A549 (cell line): ENCODE results near the gene ATP13A2. TPM values are rescaled to one million over a fixed set of nuclear protein-coding genes. Genes with fewer than 3 reads are reported as not detected.

Experiments used
- ATAC-seq, 2 experiments: fragments of 200-7000 bp in 1 of 2; fragments of >200 bp in 1 of 2; cut with Nextera tagmentation in 1 of 2; cut with Tn5 transposase in 1 of 2; 3 replicates each; pipeline versions ENCODE4 v1.8.0 to v1.9.1; 2018 to 2020; ENCODE audit warnings: mild to moderate bottlenecking in 1 of 2, moderate library complexity in 1 of 2
- CTCF ChIA-PET: fragments of 300-600 bp; sonication (Branson Sonifier 250); formaldehyde crosslinking; extraction: SDS; loops from one replicate; lab custom pipeline; 2021; ENCODE audit warnings: antibody characterized with exemption, inconsistent platforms; lab: Yijun Ruan, JAX
- POLR2A ChIA-PET: fragments of 350-600 bp; formaldehyde crosslinking; extraction: SDS; loops from one replicate; lab custom pipeline; 2021; ENCODE audit warnings: antibody characterized with exemption, inconsistent platforms; lab: Yijun Ruan, JAX
- DNase-seq, 2 experiments: peaks; one replicate each; pipeline versions ENCODE4 v3.0.0 to v3.0.0-alpha.2; 2011 to 2016; ENCODE audit warnings: low read depth in 1 of 2, low spot score in 1 of 2
- FAIRE-seq: peaks from 2 replicates; lab custom pipeline; 2011; peaks lifted over from hg19 to GRCh38; lab: Jason Lieb, UNC
- H3K27ac ChIP-seq, 2 experiments: fragments of >200 bp; sonication (Bioruptor Twin); formaldehyde crosslinking; 3 replicates each; pipeline ENCODE4 v1.5.1; 2016 to 2017
- H3K4me1 ChIP-seq: fragments of >200 bp; sonication (Bioruptor Twin); formaldehyde crosslinking; 3 replicates; pipeline ENCODE4 v1.6.1; 2016
- H3K4me2 ChIP-seq: fragments of >200 bp; sonication (Bioruptor Twin); formaldehyde crosslinking; 3 replicates; pipeline ENCODE4 v1.6.1; 2016
- H3K4me3 ChIP-seq: fragments of >200 bp; sonication (Bioruptor Twin); formaldehyde crosslinking; 3 replicates; pipeline ENCODE4 v1.5.1; 2016
- H3K9me3 ChIP-seq: fragments of >200 bp; sonication (Bioruptor Twin); formaldehyde crosslinking; 3 replicates; pipeline ENCODE4 v1.6.1; 2016
- ATOH8 ChIP-seq: fragments of 250-450 bp; sonication (Bioruptor Pico); IDR thresholded peaks from 2 replicates; pipeline ENCODE4 v1.5.0; 2020; ENCODE audit warnings: low read depth, mild to moderate bottlenecking, moderate library complexity
- CBX8 ChIP-seq: fragments of 200-600 bp; sonication (generic); IDR thresholded peaks from 2 replicates; pipeline ENCODE4 v1.6.1; 2016
- CHD2 ChIP-seq: fragments of 150-350 bp; IDR thresholded peaks from 2 replicates; pipeline ENCODE4 v1.6.1; 2014; ENCODE audit warnings: low read length; ENCODE audit not compliant: partially characterized antibody
- E2F6 ChIP-seq: IDR thresholded peaks from 2 replicates; pipeline ENCODE4 v1.6.1; 2012; ENCODE audit warnings: low read depth, borderline replicate concordance
- ELK1 ChIP-seq: fragments of 150-350 bp; IDR thresholded peaks from 2 replicates; pipeline ENCODE4 v1.6.1; 2014; ENCODE audit warnings: low read depth, mild to moderate bottlenecking, low read length
- EP300 ChIP-seq, 2 experiments: fragments of >200 bp; sonication (Bioruptor Twin); formaldehyde crosslinking; IDR thresholded peaks; 2 replicates in 1 of 2; 3 replicates in 1 of 2; pipeline ENCODE4 v1.6.1; 2016 to 2017
- FOSB ChIP-seq: fragments of 250-450 bp; sonication (Bioruptor Pico); IDR thresholded peaks from 2 replicates; pipeline ENCODE4 v1.5.0; 2020; ENCODE audit warnings: mild to moderate bottlenecking, moderate library complexity
- FOSL2 ChIP-seq, 2 experiments: fragments of 450-650 bp in 1 of 2; fragments of >200 bp in 1 of 2; sonication (Bioruptor Twin) in 1 of 2; formaldehyde crosslinking; IDR thresholded peaks; 2 replicates each; pipeline versions ENCODE4 v1.5.0 to v1.6.1; 2016 to 2020; ENCODE audit warnings: mild to moderate bottlenecking in 1 of 2, moderate library complexity in 1 of 2
- HDAC2 ChIP-seq: fragments of 200-600 bp; sonication (generic); IDR thresholded peaks from 2 replicates; pipeline ENCODE4 v1.6.1; 2016
- HEYL ChIP-seq: fragments of 250-450 bp; sonication (Bioruptor Pico); IDR thresholded peaks from 2 replicates; pipeline ENCODE4 v1.8.0; 2021; ENCODE audit warnings: mild to moderate bottlenecking, moderate library complexity
- JUN ChIP-seq, 2 experiments: fragments of >200 bp; sonication (Bioruptor Twin); formaldehyde crosslinking; IDR thresholded peaks; 2 replicates in 1 of 2; 3 replicates in 1 of 2; pipeline ENCODE4 v1.6.1; 2016 to 2017
- JUNB ChIP-seq: fragments of >200 bp; sonication (Bioruptor Twin); formaldehyde crosslinking; IDR thresholded peaks from 2 replicates; pipeline ENCODE4 v1.6.1; 2016
- KDM5A ChIP-seq: fragments of 200-600 bp; sonication (generic); IDR thresholded peaks from 2 replicates; pipeline ENCODE4 v1.6.1; 2016; ENCODE audit warnings: antibody characterized with exemption, mild to moderate bottlenecking
- MAX ChIP-seq: IDR thresholded peaks from 2 replicates; pipeline ENCODE4 v1.6.1; 2012
- MAZ ChIP-seq: fragments of 150-350 bp; IDR thresholded peaks from 2 replicates; pipeline ENCODE4 v1.6.1; 2014; ENCODE audit warnings: antibody characterized with exemption, low read depth, low read length, borderline replicate concordance
- POLR2A ChIP-seq: IDR thresholded peaks from 2 replicates; pipeline ENCODE4 v1.6.1; 2012; ENCODE audit warnings: mild to moderate bottlenecking, low read length
- POLR2AphosphoS2 ChIP-seq: conservative IDR thresholded peaks from 2 replicates; pipeline ENCODE4 v1.6.1; 2012; ENCODE audit warnings: low read length, improper control_type of control experiment, inconsistent platforms
- RNF2 ChIP-seq: fragments of 200-600 bp; sonication (generic); IDR thresholded peaks from 2 replicates; pipeline ENCODE4 v1.6.1; 2016; ENCODE audit warnings: low read depth, mild to moderate bottlenecking, antibody characterized with exemption, moderate library complexity, borderline replicate concordance
- TP53 ChIP-seq: fragments of 250-450 bp; sonication (Bioruptor Pico); IDR thresholded peaks from 2 replicates; pipeline ENCODE4 v1.5.0; 2021; ENCODE audit warnings: mild to moderate bottlenecking, moderate library complexity
- ZNF302 ChIP-seq: fragments of 250-450 bp; sonication (Bioruptor Pico); IDR thresholded peaks from 2 replicates; pipeline ENCODE4 v1.9.0; 2021; ENCODE audit warnings: inconsistent platforms, mild to moderate bottlenecking, moderate library complexity
- WGBS: methylation state at CpG from one replicate; pipeline ENCODE4 v1.1.6; 2017; ENCODE audit errors: missing lambda C conversion rate; 5-methylcytosine and 5-hydroxymethylcytosine counted together
- polyA minus RNA-seq: library from RNA; depleted of rRNA, polyadenylated mRNA; stranded (reverse); fragments of >200 nt; gene quantifications from 2 replicates; pipeline ENCODE4 v1.2.3, GENCODE V29; 2011; rRNA and poly(A)+ RNA removed
- polyA plus RNA-seq, 4 experiments: library from polyadenylated mRNA; depleted of rRNA in 3 of 4; stranded (reverse); fragments of >200 nt; fragmentation: RNase III in 1 of 4; extraction: RNeasy Plus Mini Kit Qiagen cat#74134 plus additional on column Dnase treatment in 1 of 4; gene quantifications; 2 replicates in 3 of 4; 3 replicates in 1 of 4; pipeline ENCODE4 v1.2.3, GENCODE V29; 2011 to 2017

The ATP13A2 gene, protein sequence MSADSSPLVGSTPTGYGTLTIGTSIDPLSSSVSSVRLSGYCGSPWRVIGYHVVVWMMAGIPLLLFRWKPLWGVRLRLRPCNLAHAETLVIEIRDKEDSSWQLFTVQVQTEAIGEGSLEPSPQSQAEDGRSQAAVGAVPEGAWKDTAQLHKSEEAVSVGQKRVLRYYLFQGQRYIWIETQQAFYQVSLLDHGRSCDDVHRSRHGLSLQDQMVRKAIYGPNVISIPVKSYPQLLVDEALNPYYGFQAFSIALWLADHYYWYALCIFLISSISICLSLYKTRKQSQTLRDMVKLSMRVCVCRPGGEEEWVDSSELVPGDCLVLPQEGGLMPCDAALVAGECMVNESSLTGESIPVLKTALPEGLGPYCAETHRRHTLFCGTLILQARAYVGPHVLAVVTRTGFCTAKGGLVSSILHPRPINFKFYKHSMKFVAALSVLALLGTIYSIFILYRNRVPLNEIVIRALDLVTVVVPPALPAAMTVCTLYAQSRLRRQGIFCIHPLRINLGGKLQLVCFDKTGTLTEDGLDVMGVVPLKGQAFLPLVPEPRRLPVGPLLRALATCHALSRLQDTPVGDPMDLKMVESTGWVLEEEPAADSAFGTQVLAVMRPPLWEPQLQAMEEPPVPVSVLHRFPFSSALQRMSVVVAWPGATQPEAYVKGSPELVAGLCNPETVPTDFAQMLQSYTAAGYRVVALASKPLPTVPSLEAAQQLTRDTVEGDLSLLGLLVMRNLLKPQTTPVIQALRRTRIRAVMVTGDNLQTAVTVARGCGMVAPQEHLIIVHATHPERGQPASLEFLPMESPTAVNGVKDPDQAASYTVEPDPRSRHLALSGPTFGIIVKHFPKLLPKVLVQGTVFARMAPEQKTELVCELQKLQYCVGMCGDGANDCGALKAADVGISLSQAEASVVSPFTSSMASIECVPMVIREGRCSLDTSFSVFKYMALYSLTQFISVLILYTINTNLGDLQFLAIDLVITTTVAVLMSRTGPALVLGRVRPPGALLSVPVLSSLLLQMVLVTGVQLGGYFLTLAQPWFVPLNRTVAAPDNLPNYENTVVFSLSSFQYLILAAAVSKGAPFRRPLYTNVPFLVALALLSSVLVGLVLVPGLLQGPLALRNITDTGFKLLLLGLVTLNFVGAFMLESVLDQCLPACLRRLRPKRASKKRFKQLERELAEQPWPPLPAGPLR
- polyA plus RNA-seq (2011; rRNA removed) (7.9 and 11.7 TPM in 2 replicates), polyA plus RNA-seq (2017; fragmentation: RNase III; extraction: RNeasy Plus Mini Kit Qiagen cat#74134 plus additional on column Dnase treatment) (18.5 to 25.7 TPM (median 23.1 TPM) in 3 replicates), polyA minus RNA-seq (30.7 and 37.1 TPM in 2 replicates)
- 24.8 and 31.9 TPM in 2 replicates for polyA plus RNA-seq (2012; cell fraction: cytosol; rRNA removed)
- polyA plus RNA-seq (2012; cell fraction: nucleus; rRNA removed), result 46.4 and 62.8 TPM in 2 replicates

DNA sequence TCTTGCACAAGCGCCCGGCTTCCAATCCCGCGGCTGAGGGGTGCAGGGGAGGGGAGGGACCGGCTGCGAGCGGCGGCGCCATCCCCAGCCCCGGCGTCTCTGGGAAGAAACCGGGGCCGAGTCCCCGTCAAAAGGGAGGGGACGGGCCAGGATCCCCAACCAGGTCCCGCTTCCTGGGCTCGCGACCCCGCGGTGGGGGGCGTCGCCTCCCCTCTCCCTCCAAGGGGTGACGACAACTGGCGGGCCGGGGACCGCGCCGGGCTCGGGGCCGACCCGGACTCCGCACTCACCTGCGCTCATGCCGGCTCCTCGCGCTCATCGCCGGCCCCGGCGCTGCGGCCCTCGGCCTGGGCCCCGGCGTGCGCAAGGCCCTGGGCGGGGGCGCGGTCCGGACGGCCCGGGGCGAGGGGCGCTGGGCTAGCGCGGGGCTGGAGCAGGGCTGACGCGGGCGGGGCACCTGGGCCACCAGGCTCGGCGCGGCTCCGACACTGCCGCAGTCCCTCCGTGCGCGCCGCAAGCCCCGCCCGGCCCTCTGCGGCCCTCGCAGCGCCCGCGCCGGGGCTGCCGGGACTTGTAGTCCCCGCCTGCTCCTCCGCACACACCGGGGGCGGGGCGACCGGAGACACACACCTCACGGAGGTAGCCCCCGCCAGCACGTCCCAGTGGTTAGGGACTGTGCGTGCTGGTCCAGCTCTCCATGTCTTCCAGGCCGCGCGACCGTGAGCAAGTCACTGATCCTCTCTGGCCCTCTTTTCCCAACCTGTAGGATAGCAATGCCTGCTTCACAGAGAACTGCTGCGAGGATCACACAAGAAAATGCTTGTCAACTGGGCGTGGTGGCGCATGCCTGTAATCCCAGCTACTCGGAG is at the start of gene ATP13A2:
Gene ATP13A2 (minus strand): TSS at position 490 of the 869 bp plus-strand sequence. CDS start 190 bp downstream, at position 300.
- TF ChIP-seq CHD2 (no peak), POLR2A (peak; percentile 47), HDAC2 (no peak), TP53 (CRISPR knock-in tag) (no peak), ELK1 (no peak), JUN (IDR thresholded peaks at IDR 0.05) (peak in 1 of 2 experiments; percentile 37; a peak in 1 of 5 replicates), MAX (peak; percentile 23; the same call in 1 of the 2 replicates), FOSB (CRISPR knock-in tag) (no peak), FOSL2 (IDR thresholded peaks at IDR 0.05) (no peak), FOSL2 (CRISPR knock-in tag; IDR thresholded peaks at IDR 0.05) (no peak), POLR2AphosphoS2 (no peak)
- TF ChIP-seq, all 56 proteins: peak for 3
- peak; percentile 67 to 71 for DNase-seq
- WGBS, result 27% methylated on average over 3 of the region's 94 CpGs
- Histone ChIP-seq H3K4me1 (peaks cover 16% of the 10 kb centered on the region; the same call in 2 of the 3 replicates), H3K9me3 (no peaks in the 10 kb centered on the region), H3K4me2 (peak within 1 kb of the TSS; percentile 94), H3K4me3 (peak within 1 kb of the TSS; percentile 94), H3K27ac (peak within 1 kb of the TSS; percentile 86 to 98)
- POLR2A ChIA-PET, result interaction anchor here (0.7 kb wide), 1 partner anchor 429 kb away, joined by 3 read pairs; no protein-coding TSS in a partner anchor
- FAIRE-seq, result no peak
- CTCF ChIA-PET, result interaction anchor here (1.5 kb wide), 1 partner anchor 9 kb away, joined by 3 read pairs; no protein-coding TSS in a partner anchor
- ATAC-seq, result peak; percentile 95

DNA sequence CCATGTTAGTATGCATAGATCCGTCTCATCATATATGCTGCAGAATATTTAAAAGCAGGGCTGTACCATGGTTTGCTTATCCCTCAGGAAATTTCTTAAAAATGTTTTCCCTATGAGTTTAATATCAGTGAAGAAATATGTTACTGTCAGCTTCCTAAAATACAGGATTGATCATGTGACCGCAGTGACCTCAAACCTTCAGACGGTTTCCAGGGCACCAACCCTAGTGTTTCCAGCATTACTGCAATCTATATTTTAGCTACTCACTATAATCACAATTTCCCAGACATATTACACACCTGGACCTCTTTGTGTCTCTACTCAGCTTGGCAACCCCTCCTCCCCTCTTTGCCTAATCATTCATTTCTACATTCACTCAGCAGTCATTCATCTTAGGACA is 49.8 kb upstream of the ATP13A2 start:
- FAIRE-seq (no peak), ATAC-seq (no peak), DNase-seq (no peak)
- H3K4me1 ChIP-seq, result no peaks in the 10 kb centered on the region
- 83% methylated on average over 3 of the region's 3 CpGs for WGBS
- no peak overlapping the region for H3K27ac ChIP-seq
- H3K4me2 ChIP-seq, result no peak overlapping the region
- ChIA-PET CTCF (interaction anchor here (1.1 to 10.0 kb wide), 9 partner anchors 8 to 345 kb away, joined by 3 to 107 read pairs (median 7); partner anchors contain the start of gene PADI2), POLR2A (no interaction called here)
- H3K4me3 ChIP-seq, result no peak overlapping the region
- no peaks in the 10 kb centered on the region; the same call in 2 of the 3 replicates for H3K9me3 ChIP-seq
- TF ChIP-seq ZNF302 (CRISPR knock-in tag), result no peak
- no peak for TF ChIP-seq JUNB
- no peak for TF ChIP-seq MAZ
- no peak for TF ChIP-seq RNF2
- TF ChIP-seq HEYL, result no peak
- no peak for TF ChIP-seq KDM5A
- no peak for TF ChIP-seq TP53 (CRISPR knock-in tag)
- no peak for TF ChIP-seq CBX8
- no peak for TF ChIP-seq E2F6
- TF ChIP-seq ATOH8 (CRISPR knock-in tag), result no peak
- TF ChIP-seq EP300 (IDR thresholded peaks at IDR 0.05), result no peak
